ENCODE data around the gene GFOD1.

GRCh38 chr6:13404228-13404891, 83.0 kb downstream of the GFOD1 start:
- TF ChIP-seq ZFP3 (CRISPR knock-in tag; IDR thresholded peaks at IDR 0.05) (no peak), SNAI2 (CRISPR knock-in tag; IDR thresholded peaks at IDR 0.05) (no peak), GLIS3 (CRISPR knock-in tag; IDR thresholded peaks at IDR 0.05) (no peak)

Measured in SK-N-SH treated with all-trans-retinoic acid at 6 μM for 48 hours (cell line).